ENCODE measurements around the gene HCN1.
A peak's percentile ranks its signal among the peaks of the same experiment; 100 is the strongest.

HCN1 gene

DNA sequence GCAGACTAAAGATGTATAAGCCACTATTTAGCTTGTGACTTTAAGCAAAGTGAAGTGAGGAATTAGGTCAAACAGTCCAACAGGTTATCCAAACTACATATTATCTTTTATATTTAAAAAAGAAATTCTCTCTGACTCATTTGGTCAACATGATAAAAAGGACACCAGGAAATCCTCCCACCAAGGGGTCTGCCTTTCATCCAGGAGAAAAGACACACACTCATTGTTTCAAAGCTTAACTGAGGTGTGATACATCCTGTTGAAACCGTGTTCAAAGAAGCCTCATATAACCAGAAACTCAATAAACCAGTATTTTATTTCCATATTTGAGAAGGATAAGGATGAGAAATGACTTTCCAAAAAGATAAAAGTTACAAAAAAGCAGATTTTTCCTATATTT lies 417.1 kb downstream of the HCN1 start:
- peak; percentile 60 for DNase-seq

- no peak for DNase-seq
These were observed 418.3 kb downstream of the HCN1 start for GRCh38 chr5:45277860-45278259.

GRCh38 chr5:45274241-45274640 lies 421.9 kb downstream of the HCN1 start:
- no peak for DNase-seq

DNA sequence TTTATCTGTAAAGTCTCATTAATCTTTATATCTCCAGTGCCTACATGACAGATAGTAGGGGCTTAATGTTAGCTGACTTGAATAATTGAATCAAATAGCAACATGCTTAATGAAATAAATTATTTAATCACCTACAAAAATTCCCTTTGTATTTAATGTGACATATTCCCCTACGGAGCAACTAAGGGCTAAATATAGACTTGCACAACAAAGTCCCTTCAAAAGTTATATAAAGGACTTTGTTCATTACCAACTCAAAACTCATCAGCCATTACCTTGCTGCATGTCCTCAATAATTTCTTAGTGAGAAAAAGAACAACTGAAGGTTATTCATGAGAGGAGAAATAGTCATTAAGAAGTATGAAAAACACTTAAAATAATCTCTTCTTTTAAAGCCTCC lies 424.6 kb downstream of the HCN1 start:
- DNase-seq, result no peak

- no peak for DNase-seq
These were observed 431.7 kb downstream of the HCN1 start for GRCh38 chr5:45264447-45264846.

DNA sequence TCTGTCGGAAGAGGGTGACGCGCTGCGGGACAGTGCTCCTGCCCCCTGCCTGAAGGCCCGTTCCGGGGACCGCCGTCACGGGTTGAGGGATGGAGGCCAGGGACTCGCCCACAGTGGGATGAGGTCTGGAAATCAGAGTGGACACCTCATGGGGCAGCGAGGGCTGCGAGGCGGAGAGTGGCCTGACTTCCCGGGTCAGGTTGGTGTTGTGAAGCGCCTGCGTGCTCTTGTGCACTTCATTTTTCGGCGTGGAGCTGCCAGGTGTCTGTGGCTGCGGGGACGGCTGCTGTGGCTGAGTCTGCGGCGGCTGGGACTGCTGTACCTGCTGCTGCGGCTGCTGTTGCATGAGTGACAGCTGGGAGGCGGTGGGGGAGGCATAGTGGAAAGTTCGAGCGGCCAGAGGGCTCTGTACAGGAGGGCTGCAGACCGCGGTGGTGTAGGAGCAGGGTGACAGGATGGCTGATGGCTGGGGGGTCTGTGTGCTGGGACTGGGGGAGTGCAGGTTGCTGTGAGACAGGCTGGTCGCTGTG lies 434.1 kb downstream of the HCN1 start:
- peak; percentile 50 for DNase-seq

- DNase-seq, result no peak
These were observed 435.1 kb downstream of the HCN1 start for GRCh38 chr5:45261125-45261524.

GRCh38 chr5:45260292-45260691 lies 435.9 kb downstream of the HCN1 start:
- DNase-seq, result no peak

- DNase-seq, result no peak
These were observed 443.2 kb downstream of the HCN1 start for GRCh38 chr5:45252978-45253377.

- DNase-seq, result no peak
These were observed 443.6 kb downstream of the HCN1 start for GRCh38 chr5:45252541-45252940.

GRCh38 chr5:45225571-45226031 lies 470.6 kb downstream of the HCN1 start:
- peak; percentile 23 for DNase-seq

DNA sequence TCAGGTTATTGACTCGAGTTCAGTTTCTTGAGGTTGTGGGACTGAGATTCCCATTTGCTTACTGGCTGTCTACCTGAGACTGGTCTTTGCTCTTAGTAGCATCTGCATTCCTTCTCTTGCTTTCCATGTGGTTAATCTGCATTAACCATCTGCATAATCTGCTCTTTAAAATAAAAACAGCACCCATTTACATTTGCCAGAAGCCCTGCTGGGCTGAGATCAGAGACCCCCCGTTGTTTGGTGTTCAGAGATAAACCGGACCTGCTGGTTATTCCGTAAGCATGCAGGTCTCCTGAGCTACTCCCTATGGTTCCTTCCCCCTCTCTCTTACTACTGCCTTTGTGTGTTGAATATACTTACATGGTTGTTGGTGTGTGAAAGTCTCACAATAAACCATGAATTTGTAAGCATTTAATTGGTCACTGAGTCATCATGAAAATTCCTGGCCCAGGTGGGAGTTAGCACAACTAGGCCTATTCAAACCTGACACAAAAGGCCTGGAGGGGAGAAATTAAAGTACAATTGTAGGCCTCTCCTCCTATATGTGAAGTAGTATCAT lies 490.7 kb downstream of the HCN1 start:
- peak; percentile 33 for DNase-seq
